ENCODE results near the gene CMSS1. TPM values are rescaled to one million over a fixed set of nuclear protein-coding genes. Genes with fewer than 3 reads are reported as not detected.
A peak's percentile ranks its signal among the peaks of the same experiment; 100 is the strongest.

Gene CMSS1
- total RNA-seq, 1 experiment from 2014 or later, result 64.3 TPM

- DNase-seq (ENCODE audit: low read depth), result no peak
Observed at GRCh38 chr3:100173961-100174360, 356.3 kb downstream of the CMSS1 start.

- no peak for DNase-seq (ENCODE audit: low read depth)
Observed at GRCh38 chr3:100175637-100176280, 358.1 kb downstream of the CMSS1 start.

GRCh38 chr3:100179692-100180349 lies 362.2 kb downstream of the CMSS1 start:
- no peak for DNase-seq (ENCODE audit: low read depth)

- DNase-seq (ENCODE audit: low read depth), result no peak
Observed at GRCh38 chr3:100183608-100184125, 366.0 kb downstream of the CMSS1 start.

- DNase-seq (ENCODE audit: low read depth), result no peak
Observed at GRCh38 chr3:100184948-100185570, 367.4 kb downstream of the CMSS1 start.

GRCh38 chr3:100185847-100186246 lies 368.2 kb downstream of the CMSS1 start:
- no peak for DNase-seq (ENCODE audit: low read depth)

- no peak for DNase-seq (ENCODE audit: low read depth)
Observed at GRCh38 chr3:100189444-100189964, 371.8 kb downstream of the CMSS1 start.

GRCh38 chr3:100195375-100195774 lies 377.7 kb downstream of the CMSS1 start:
- DNase-seq (ENCODE audit: low read depth), result no peak

- no peak for DNase-seq (ENCODE audit: low read depth)
Observed at GRCh38 chr3:100197876-100198275, 380.2 kb downstream of the CMSS1 start.

GRCh38 chr3:100198579-100199269 lies 381.1 kb downstream of the CMSS1 start:
- no peak for DNase-seq (ENCODE audit: low read depth)

GRCh38 chr3:100205171-100205570 lies 387.5 kb downstream of the CMSS1 start:
- no peak for DNase-seq (ENCODE audit: low read depth)

GRCh38 chr3:100206687-100207086 lies 389.0 kb downstream of the CMSS1 start:
- DNase-seq (ENCODE audit: low read depth), result no peak

- DNase-seq (ENCODE audit: low read depth), result no peak
Observed at GRCh38 chr3:100207886-100208285, 390.2 kb downstream of the CMSS1 start.

GRCh38 chr3:100209169-100209568 lies 391.5 kb downstream of the CMSS1 start:
- DNase-seq (ENCODE audit: low read depth), result no peak

- no peak for DNase-seq (ENCODE audit: low read depth)
Observed at GRCh38 chr3:100209948-100210771, 392.5 kb downstream of the CMSS1 start.

- DNase-seq (ENCODE audit: low read depth), result peak; percentile 49
Observed at GRCh38 chr3:100210772-100211135, 393.1 kb downstream of the CMSS1 start.

GRCh38 chr3:100213891-100214573 lies 396.4 kb downstream of the CMSS1 start:
- DNase-seq (ENCODE audit: low read depth), result peak; percentile 23

- no peak for DNase-seq (ENCODE audit: low read depth)
Observed at GRCh38 chr3:100214574-100214964, 396.9 kb downstream of the CMSS1 start.

GRCh38 chr3:100216713-100217112 lies 399.1 kb downstream of the CMSS1 start:
- DNase-seq (ENCODE audit: low read depth), result peak; percentile 16

GRCh38 chr3:100221159-100221558 lies 403.5 kb downstream of the CMSS1 start:
- DNase-seq (ENCODE audit: low read depth), result no peak

GRCh38 chr3:100225193-100225592 lies 407.5 kb downstream of the CMSS1 start:
- no peak for DNase-seq (ENCODE audit: low read depth)
